Thoracic aorta (tissue), 2 donors: ENCODE measurements around the gene TSPAN32. TPM values are rescaled to one million over a fixed set of nuclear protein-coding genes. Genes with fewer than 3 reads are reported as not detected.

Experiments
- ATAC-seq: fragments of 150-250 bp; one replicate; pipeline ENCODE4 v1.8.0; 2017; ENCODE audit warnings: low read depth; ENCODE audit not compliant: insufficient number of reproducible peaks, low FRiP score
- DNase-seq: peaks from one replicate; pipeline ENCODE4 v3.0.0-alpha.2; 2020; ENCODE audit warnings: low spot score
- H3K27ac ChIP-seq, 2 donors: fragments of 200-600 bp; sonication (generic); 1 replicate in 1 of 2; 2 replicates in 1 of 2; pipeline ENCODE4 v1.5.1; 2016; ENCODE audit warnings: mild to moderate bottlenecking in 2 of 2, moderate library complexity in 2 of 2
- H3K27me3 ChIP-seq: fragments of 200-600 bp; sonication (generic); replicated peaks from 2 replicates; pipeline ENCODE4 v1.6.0; 2016; ENCODE audit warnings: mild to moderate bottlenecking; ENCODE audit not compliant: insufficient read depth
- H3K36me3 ChIP-seq: fragments of 200-600 bp; sonication (generic); one replicate; pipeline ENCODE4 v1.5.1; 2016
- H3K4me1 ChIP-seq, 2 donors: fragments of 200-600 bp; sonication (generic); 1 replicate in 1 of 2; 2 replicates in 1 of 2; pipeline versions ENCODE4 v1.5.1 to v1.6.0; 2016; ENCODE audit warnings: low read depth in 2 of 2, mild to moderate bottlenecking in 1 of 2; ENCODE audit not compliant: control insufficient read depth in 1 of 2
- H3K4me3 ChIP-seq: fragments of 200-600 bp; sonication (generic); 2 replicates; pipeline ENCODE4 v1.5.1; 2016; ENCODE audit warnings: mild to moderate bottlenecking
- H3K9me3 ChIP-seq: fragments of 200-600 bp; sonication (generic); 2 replicates; pipeline ENCODE4 v1.5.1; 2016
- CTCF ChIP-seq: fragments of 200-600 bp; sonication (generic); IDR thresholded peaks from one replicate; pipeline ENCODE4 v1.5.1; 2019; ENCODE audit warnings: antibody characterized with exemption
- total RNA-seq, 2 donors: library from RNA; depleted of rRNA; stranded (reverse); fragments of >200 nt; gene quantifications; one replicate each; pipeline versions ENCODE4 v1.1.0 to v1.2.3, GENCODE V29; 2016

Gene TSPAN32
- total RNA-seq, 2 donors from 2014 or later: 2.5 to 6.9 TPM

GRCh38 chr11:2295971-2296912 lies 5.6 kb upstream of the TSPAN32 start:
- DNase-seq (no peak), ATAC-seq (no peak)
- no peaks in the 10 kb centered on the region for H3K4me1 ChIP-seq
- no peaks in the 10 kb centered on the region for H3K27me3 ChIP-seq
- no peak overlapping the region for H3K27ac ChIP-seq
- no peak for TF ChIP-seq CTCF
- H3K9me3 ChIP-seq: no peaks in the 10 kb centered on the region
- no peak overlapping the region for H3K4me3 ChIP-seq
- H3K36me3 ChIP-seq: no peaks in the 10 kb centered on the region

GRCh38 chr11:2296913-2297622 lies 4.7 kb upstream of the TSPAN32 start:
- DNase-seq (no peak), ATAC-seq (no peak)
- Histone ChIP-seq H3K27me3 (no peaks in the 10 kb centered on the region), H3K36me3 (no peaks in the 10 kb centered on the region), H3K27ac (no peak overlapping the region), H3K4me1 (peaks cover 0 to under 1% of the 10 kb centered on the region in 2 donors), H3K9me3 (no peaks in the 10 kb centered on the region), H3K4me3 (no peak overlapping the region)
- no peak for TF ChIP-seq CTCF

- ATAC-seq (no peak), DNase-seq (no peak)
- Histone ChIP-seq H3K4me1 (peaks cover 1 to 6% of the 10 kb centered on the region in 2 donors), H3K9me3 (no peaks in the 10 kb centered on the region), H3K27me3 (no peaks in the 10 kb centered on the region), H3K36me3 (no peaks in the 10 kb centered on the region), H3K4me3 (no peak overlapping the region), H3K27ac (no peak overlapping the region)
- TF ChIP-seq CTCF: no peak
These were observed 4.2 kb upstream of the TSPAN32 start for GRCh38 chr11:2297623-2298030.

GRCh38 chr11:2298131-2298794 lies 3.5 kb upstream of the TSPAN32 start:
- H3K27me3 ChIP-seq: no peaks in the 10 kb centered on the region
- H3K27ac ChIP-seq: no peak overlapping the region
- H3K4me1 ChIP-seq: peaks cover 8 to 13% of the 10 kb centered on the region in 2 donors
- DNase-seq (no peak), ATAC-seq (no peak)
- H3K9me3 ChIP-seq: no peaks in the 10 kb centered on the region
- no peaks in the 10 kb centered on the region for H3K36me3 ChIP-seq
- no peak for TF ChIP-seq CTCF
- no peak overlapping the region for H3K4me3 ChIP-seq
